HCT116 (cell line): ENCODE measurements around the gene RBM47. TPM values are rescaled to one million over a fixed set of nuclear protein-coding genes. Genes with fewer than 3 reads are reported as not detected.

Experiments used
- ATAC-seq: fragments of 200-7000 bp; cut with Tn5 transposase; 2 replicates; pipeline ENCODE4 v1.9.1; 2020; ENCODE audit warnings: mild to moderate bottlenecking, moderate library complexity
- BruUV-seq: library from RNA; stranded (reverse); fragments of 400-500 nt; replicated peaks from 2 replicates; lab custom pipeline; 2021; lab: Mats Ljungman, UMichigan
- CTCF ChIA-PET: fragments of 300-600 bp; sonication (Branson Sonifier 250); formaldehyde crosslinking; loops from one replicate; lab custom pipeline; 2021; ENCODE audit warnings: antibody characterized with exemption; lab: Charles Lee
- POLR2A ChIA-PET: fragments of 300-600, 350-600 bp; sonication (Branson Sonifier 250); formaldehyde crosslinking; loops from one replicate; lab custom pipeline; 2021; ENCODE audit warnings: antibody characterized with exemption; lab: Charles Lee
- RAD21 ChIA-PET, 2 experiments: fragments of 300-600 bp; sonication (Branson Sonifier 250); formaldehyde crosslinking; loops; one replicate each; lab custom pipeline; 2023; ENCODE audit warnings: low total read pairs in 2 of 2; ENCODE audit not compliant: uncharacterized antibody in 2 of 2, unreplicated experiment in 2 of 2, low non-redundant PET in 1 of 2; lab: Charles Lee
- DNase-seq: peaks from one replicate; pipeline ENCODE4 v3.0.0-alpha.2; 2010; ENCODE audit warnings: low read depth, low spot score
- H2AFZ ChIP-seq: fragments of 200-600 bp; shearing (Covaris generic), sonication (generic); 2 replicates; pipeline ENCODE4 v1.6.1; 2017; ENCODE audit warnings: low read depth, mixed run types, mixed read lengths, antibody characterized with exemption, low read length; ENCODE audit not compliant: poor library complexity, severe bottlenecking
- H3K27ac ChIP-seq: 2 replicates; pipeline ENCODE4 v1.5.1; 2012; ENCODE audit warnings: low read depth, low read length
- H3K27me3 ChIP-seq: fragments of 200-600 bp; sonication (generic); 2 replicates; pipeline ENCODE4 v1.6.1; 2016; ENCODE audit warnings: mixed run types, low read length, mixed read lengths; ENCODE audit not compliant: insufficient read depth
- H3K36me3 ChIP-seq, 2 experiments: fragments of 200-500 bp in 1 of 2; fragments of 200-600 bp in 1 of 2; sonication (Bioruptor generic) in 1 of 2; sonication (generic) in 1 of 2; 2 replicates each; pipeline versions ENCODE4 v1.5.1 to v1.6.1; 2014 to 2016; ENCODE audit warnings: low read length in 2 of 2, inconsistent platforms in 1 of 2, mixed read lengths in 1 of 2, mixed run types in 1 of 2; ENCODE audit not compliant: insufficient read depth in 2 of 2, control insufficient read depth in 1 of 2
- H3K4me1 ChIP-seq, 2 experiments: fragments of 200-600 bp in 1 of 2; sonication (generic) in 1 of 2; 2 replicates each; pipeline versions ENCODE4 v1.5.1 to v1.6.1; 2012 to 2017; ENCODE audit warnings: low read length in 2 of 2, inconsistent platforms in 1 of 2, mild to moderate bottlenecking in 1 of 2, mixed read lengths in 1 of 2, mixed run types in 1 of 2, moderate library complexity in 1 of 2; ENCODE audit not compliant: insufficient read depth in 2 of 2, control insufficient read depth in 1 of 2
- H3K4me2 ChIP-seq: fragments of 200-600 bp; sonication (generic); 2 replicates; pipeline ENCODE4 v1.6.1; 2017; ENCODE audit warnings: mixed run types, low read length, mixed read lengths
- H3K4me3 ChIP-seq, 2 experiments: fragments of 200-600 bp in 1 of 2; sonication (generic) in 1 of 2; replicated peaks in 1 of 2; 2 replicates each; pipeline ENCODE4 v1.5.1; 2011 to 2016; ENCODE audit warnings: low read length in 2 of 2, control low read depth in 1 of 2, low read depth in 1 of 2, mild to moderate bottlenecking in 1 of 2, mixed read lengths in 1 of 2, mixed run types in 1 of 2
- H3K79me2 ChIP-seq: fragments of 200-600 bp; sonication (generic); 2 replicates; pipeline ENCODE4 v1.6.1; 2017; ENCODE audit warnings: mild to moderate bottlenecking, mixed run types, low read length, moderate library complexity, mixed read lengths; ENCODE audit not compliant: insufficient read depth
- H3K9ac ChIP-seq: fragments of 200-600 bp; sonication (generic); 2 replicates; pipeline ENCODE4 v1.6.1; 2016; ENCODE audit warnings: low read length, mixed read lengths
- H3K9me2 ChIP-seq: fragments of 200-600 bp; sonication (generic), shearing (Covaris generic); 2 replicates; pipeline ENCODE4 v1.6.1; 2017; ENCODE audit warnings: mixed run types, mild to moderate bottlenecking, moderate library complexity; ENCODE audit not compliant: insufficient read depth
- H3K9me3 ChIP-seq, 2 experiments: fragments of 200-500 bp in 1 of 2; fragments of 200-600 bp in 1 of 2; sonication (Bioruptor generic) in 1 of 2; sonication (generic) in 1 of 2; 2 replicates each; pipeline ENCODE4 v1.6.1; 2014 to 2017; ENCODE audit warnings: low read length in 2 of 2, mixed read lengths in 2 of 2, inconsistent platforms in 1 of 2, low read depth in 1 of 2, mild to moderate bottlenecking in 1 of 2, mixed run types in 1 of 2, moderate library complexity in 1 of 2; ENCODE audit not compliant: control insufficient read depth in 1 of 2, insufficient read depth in 1 of 2
- H4K20me1 ChIP-seq: fragments of 200-600 bp; sonication (generic), shearing (Covaris generic); 2 replicates; pipeline ENCODE4 v1.6.1; 2017; ENCODE audit warnings: mixed run types, mild to moderate bottlenecking, moderate library complexity; ENCODE audit not compliant: insufficient read depth
- ATF3 ChIP-seq: IDR thresholded peaks from 2 replicates; pipeline ENCODE4 v1.6.1; 2012
- CBX3 ChIP-seq: IDR thresholded peaks from 2 replicates; pipeline ENCODE4 v1.6.1; 2012; ENCODE audit warnings: low read depth
- ELF1 ChIP-seq: IDR thresholded peaks from 2 replicates; pipeline ENCODE4 v1.6.1; 2012; ENCODE audit warnings: low read depth, borderline replicate concordance
- EZH2phosphoT487 ChIP-seq: fragments of 200-600 bp; IDR thresholded peaks from 2 replicates; pipeline ENCODE4 v1.6.1; 2018; ENCODE audit warnings: antibody characterized with exemption, borderline replicate concordance
- FOSL1 ChIP-seq: IDR thresholded peaks from 2 replicates; pipeline ENCODE4 v1.6.1; 2012; ENCODE audit warnings: low read depth
- POLR2A ChIP-seq: IDR thresholded peaks from 2 replicates; pipeline ENCODE4 v1.7.0; 2011; ENCODE audit warnings: borderline replicate concordance; ENCODE audit not compliant: insufficient read depth, insufficient read length; ENCODE audit errors: extremely low read depth
- RAD21 ChIP-seq: IDR thresholded peaks from 2 replicates; pipeline ENCODE4 v1.6.1; 2012; ENCODE audit warnings: low read depth, mild to moderate bottlenecking
- SIN3A ChIP-seq: IDR thresholded peaks from 2 replicates; pipeline ENCODE4 v1.6.1; 2012; ENCODE audit warnings: low read depth
- SP1 ChIP-seq: IDR thresholded peaks from 2 replicates; pipeline ENCODE4 v1.6.1; 2012; ENCODE audit warnings: low read depth
- SRF ChIP-seq: IDR thresholded peaks from 2 replicates; pipeline ENCODE4 v1.6.1; 2012; ENCODE audit warnings: low read depth
- TCF7L2 ChIP-seq: IDR thresholded peaks from 2 replicates; pipeline ENCODE4 v1.7.0; 2011; ENCODE audit warnings: borderline replicate concordance, inconsistent platforms; ENCODE audit not compliant: insufficient read depth, insufficient read length; ENCODE audit errors: extremely low read depth
- YY1 ChIP-seq: IDR thresholded peaks from 2 replicates; pipeline ENCODE4 v1.6.1; 2011; ENCODE audit warnings: low read length, low read depth, moderate library complexity, mild to moderate bottlenecking; ENCODE audit not compliant: insufficient replicate concordance; ENCODE audit errors: extremely low read depth
- ZNF274 ChIP-seq: fragments of 200-500 bp; sonication (Bioruptor generic); IDR thresholded peaks from 2 replicates; pipeline ENCODE4 v1.6.1; 2014; ENCODE audit warnings: mild to moderate bottlenecking, low read depth, low read length, inconsistent platforms
- intact Hi-C: fragments of 100-400 bp; cut with micrococcal nuclease; formaldehyde crosslinking; loops from 2 replicates; pipeline ENCODE4 v1.10.0; 2022
- total RNA-seq: library from RNA; stranded (reverse); gene quantifications from one replicate; pipeline ENCODE4 v1.2.1, GENCODE V29; 2021; ENCODE audit not compliant: unreplicated experiment

The RBM47 gene
- total RNA-seq, 1 experiment from 2014 or later = 22.2 TPM

GRCh38 chr4:40600850-40601249 is 28.8 kb downstream of the RBM47 start:
- DNase-seq (no peak), ATAC-seq (no peak)
- intact Hi-C loops = no loop called here
- POLR2A ChIA-PET = interaction anchor here (0.6 kb wide), 1 partner anchor 545 kb away, joined by 3 read pairs; no protein-coding TSS in a partner anchor
- CTCF ChIA-PET = no interaction called here
- Histone ChIP-seq H3K4me1 (no peaks in the 10 kb centered on the region), H3K27ac (no peak overlapping the region), H3K4me3 (no peak overlapping the region), H3K9ac (no peak overlapping the region), H3K79me2 (no peaks in the 10 kb centered on the region), H3K27me3 (no peaks in the 10 kb centered on the region), H3K9me3 (no peaks in the 10 kb centered on the region), H3K36me3 (no peaks in the 10 kb centered on the region), H2AFZ (no peak overlapping the region), H3K4me2 (no peak overlapping the region), H4K20me1 (no peaks in the 10 kb centered on the region), H3K9me2 (no peaks in the 10 kb centered on the region)
- TF ChIP-seq RAD21 = no peak
- no peak for TF ChIP-seq ZNF274
- TF ChIP-seq SRF = no peak
- no peak for TF ChIP-seq FOSL1
- no peak for TF ChIP-seq EZH2phosphoT487
- TF ChIP-seq ATF3 = no peak
- TF ChIP-seq POLR2A = no peak
- TF ChIP-seq ELF1 = no peak
- no peak for TF ChIP-seq SP1
- no TSS peak for BruUV-seq
- RAD21 ChIA-PET = no interaction called here

- ChIA-PET POLR2A (no interaction called here), RAD21 (no interaction called here), CTCF (no interaction called here)
- H3K9me2 ChIP-seq = no peaks in the 10 kb centered on the region
- BruUV-seq = no TSS peak
- H3K27ac ChIP-seq = no peak overlapping the region
- ATAC-seq (no peak), DNase-seq (no peak)
- no peak overlapping the region for H2AFZ ChIP-seq
- intact Hi-C loops = no loop called here
- H4K20me1 ChIP-seq = no peaks in the 10 kb centered on the region
- H3K9ac ChIP-seq = no peak overlapping the region
- TF ChIP-seq YY1 (no peak), SIN3A (no peak), CBX3 (no peak), EZH2phosphoT487 (no peak), ATF3 (no peak), SP1 (no peak), TCF7L2 (no peak)
- no peaks in the 10 kb centered on the region for H3K27me3 ChIP-seq
- no peaks in the 10 kb centered on the region for H3K4me1 ChIP-seq
- no peaks in the 10 kb centered on the region for H3K36me3 ChIP-seq
- H3K4me2 ChIP-seq = no peak overlapping the region
- H3K4me3 ChIP-seq = no peak overlapping the region
- H3K79me2 ChIP-seq = no peaks in the 10 kb centered on the region
- no peaks in the 10 kb centered on the region for H3K9me3 ChIP-seq
These were observed 30.2 kb downstream of the RBM47 start for GRCh38 chr4:40599431-40599830.
